GM12878 (cell line): ENCODE measurements around the gene MARF1. TPM values are rescaled to one million over a fixed set of nuclear protein-coding genes. Genes with fewer than 3 reads are reported as not detected.

Source experiments
- ATAC-seq: fragments of 200-7000 bp; cut with Tn5 transposase; 3 replicates; pipeline ENCODE4 v1.9.1; 2020; ENCODE audit warnings: mild to moderate bottlenecking, moderate library complexity
- BruUV-seq: library from RNA; stranded (reverse); fragments of 400-500 nt; replicated peaks from 2 replicates; lab custom pipeline; 2021; lab: Mats Ljungman, UMichigan
- CTCF ChIA-PET: fragments of 300-600 bp; sonication (Branson Sonifier 250); formaldehyde crosslinking; extraction: SDS; loops from one replicate; lab custom pipeline; 2021; ENCODE audit warnings: inconsistent platforms; lab: Yijun Ruan, JAX
- POLR2A ChIA-PET: fragments of 350-600 bp; formaldehyde crosslinking; extraction: SDS; loops from one replicate; lab custom pipeline; 2021; ENCODE audit warnings: inconsistent platforms; lab: Charles Lee
- RAD21 ChIA-PET: fragments of 300-600 bp; sonication (Branson Sonifier 250); formaldehyde crosslinking; loops from one replicate; lab custom pipeline; 2023; ENCODE audit warnings: antibody characterized with exemption; ENCODE audit not compliant: unreplicated experiment; lab: Charles Lee
- SMC1A ChIA-PET: fragments of 300-600 bp; sonication (Branson Sonifier 250); formaldehyde crosslinking; loops from one replicate; lab custom pipeline; 2023; ENCODE audit not compliant: unreplicated experiment, uncharacterized antibody; lab: Charles Lee
- DNase-seq: peaks from one replicate; pipeline ENCODE4 v3.0.0-alpha.2; 2011; ENCODE audit warnings: low read depth, low spot score
- FAIRE-seq: peaks from 3 replicates; lab custom pipeline; 2011; peaks lifted over from hg19 to GRCh38; lab: Jason Lieb, UNC
- H2AFZ ChIP-seq: 2 replicates; pipeline ENCODE4 v1.6.0; 2011; ENCODE audit warnings: low read depth, low read length, control low read depth; ENCODE audit not compliant: control insufficient read depth
- H3K27ac ChIP-seq: 2 replicates; pipeline ENCODE4 v1.5.1; 2011; ENCODE audit warnings: control low read depth; ENCODE audit not compliant: control insufficient read depth, insufficient read depth
- H3K27me3 ChIP-seq, 2 experiments: replicated peaks in 1 of 2; 2 replicates each; pipeline versions ENCODE4 v1.6.0 to v1.6.1; 2011; ENCODE audit warnings: low read length in 1 of 2; ENCODE audit not compliant: control insufficient read depth in 2 of 2, insufficient read depth in 2 of 2
- H3K36me3 ChIP-seq, 2 experiments: 2 replicates each; pipeline ENCODE4 v1.5.1; 2011; ENCODE audit warnings: low read length in 1 of 2; ENCODE audit not compliant: control insufficient read depth in 2 of 2, insufficient read depth in 2 of 2
- H3K4me1 ChIP-seq: 2 replicates; pipeline ENCODE4 v1.6.1; 2011; ENCODE audit warnings: mild to moderate bottlenecking, low read length, moderate library complexity, mixed read lengths; ENCODE audit not compliant: control insufficient read depth, insufficient read depth
- H3K4me2 ChIP-seq: 2 replicates; pipeline ENCODE4 v1.6.0; 2011; ENCODE audit warnings: control low read depth; ENCODE audit not compliant: control insufficient read depth, insufficient read depth
- H3K4me3 ChIP-seq: fragments of 200-600 bp; sonication (generic); 2 replicates; pipeline ENCODE4 v1.5.1; 2016
- H3K79me2 ChIP-seq: 2 replicates; pipeline ENCODE4 v1.6.0; 2011; ENCODE audit warnings: low read length; ENCODE audit not compliant: control insufficient read depth, insufficient read depth
- H3K9ac ChIP-seq: 2 replicates; pipeline ENCODE4 v1.8.0; 2011; ENCODE audit warnings: low read length, control low read depth, mixed read lengths; ENCODE audit not compliant: control insufficient read depth, insufficient read depth
- H3K9me3 ChIP-seq: replicated peaks from 3 replicates; pipeline ENCODE4 v1.5.1; 2011; ENCODE audit warnings: mild to moderate bottlenecking, low read length; ENCODE audit not compliant: control insufficient read depth, insufficient read depth
- H4K20me1 ChIP-seq: 2 replicates; pipeline ENCODE4 v1.6.0; 2011; ENCODE audit not compliant: control insufficient read depth, insufficient read depth
- CREB1 ChIP-seq: IDR thresholded peaks from 2 replicates; pipeline ENCODE4 v1.6.1; 2012; ENCODE audit warnings: low read depth, mild to moderate bottlenecking, inconsistent platforms
- HDGF ChIP-seq: fragments of 450-650 bp; IDR thresholded peaks from 2 replicates; pipeline ENCODE4 v1.6.1; 2016; ENCODE audit warnings: antibody characterized with exemption
- NRF1 ChIP-seq: conservative IDR thresholded peaks from 2 replicates; pipeline ENCODE4 v1.6.1; 2011; ENCODE audit warnings: mild to moderate bottlenecking, low read depth, low read length, improper control_type of control experiment
- WGBS: methylation state at CpG from one replicate; pipeline ENCODE4 v1.1.6; 2016; ENCODE audit warnings: low lambda C conversion rate; ENCODE audit not compliant: insufficient replicate concordance, insufficient coverage; ENCODE audit errors: missing lambda C conversion rate; 5-methylcytosine and 5-hydroxymethylcytosine counted together
- in situ Hi-C: fragments of 300-500 bp; cut with MboI; formaldehyde crosslinking; loops from 9 replicates; pipeline ENCODE4 v1.14.3; 2018; ENCODE audit warnings: mixed read lengths
- intact Hi-C: fragments of 100-400 bp; cut with micrococcal nuclease; formaldehyde crosslinking; loops from one replicate; pipeline ENCODE4 v1.14.2; 2022; ENCODE audit not compliant: unreplicated experiment
- polyA plus RNA-seq, 11 experiments: library from polyadenylated mRNA; depleted of rRNA in 4 of 11; unstranded in 6 of 11; stranded (reverse) in 5 of 11; fragments of >200 nt; fragmentation: Nextera tagmentation in 4 of 11; fragmentation: Illumina TruSeq in 1 of 11; extraction: Ambion mirVana in 4 of 11; extraction: Trizol in 1 of 11; gene quantifications; 1 replicate in 1 of 11; 2 replicates in 10 of 11; pipeline versions ENCODE4 v1.2.1 to v1.2.3, GENCODE V29; 2011 to 2016; ENCODE audit warnings: inconsistent platforms in 2 of 11, missing spikeins in 2 of 11, low read depth in 1 of 11
- total RNA-seq, 4 experiments: library from RNA; depleted of rRNA in 3 of 4; stranded (reverse); fragments of >200 nt in 3 of 4; fragmentation: Illumina TruSeq in 1 of 4; extraction: Trizol in 1 of 4; gene quantifications; 2 replicates each; pipeline versions ENCODE4 v1.2.1 to v1.2.3, GENCODE V29; 2013 to 2021
- TF ChIP-seq, protein P1 (sequence below): fragments of 450-650 bp; IDR thresholded peaks from 2 replicates; pipeline ENCODE4 v1.6.1; 2016; ENCODE audit warnings: mild to moderate bottlenecking, moderate library complexity, borderline replicate concordance

The MARF1 gene
- total and polyA plus RNA-seq, 10 of the 15 experiments (the other 5 are each of a cell fraction or from before 2014, with no cell fraction given), result 4.5 to 40.1 (median 14.0) TPM

GRCh38 chr16:15691046-15691445 is 48.1 kb upstream of the MARF1 start:
- Histone ChIP-seq H3K4me1 (no peaks in the 10 kb centered on the region), H3K9me3 (no peaks in the 10 kb centered on the region), H3K9ac (no peak overlapping the region), H3K79me2 (no peaks in the 10 kb centered on the region), H3K4me3 (no peak overlapping the region), H3K4me2 (no peak overlapping the region), H4K20me1 (no peaks in the 10 kb centered on the region), H3K36me3 (peaks cover 29 to 65% of the 10 kb centered on the region in 2 experiments), H3K27me3 (no peaks in the 10 kb centered on the region), H2AFZ (no peak overlapping the region), H3K27ac (no peak overlapping the region)
- TF ChIP-seq NRF1 (no peak), CREB1 (no peak), HDGF (no peak)
- TF ChIP-seq, protein P1, sequence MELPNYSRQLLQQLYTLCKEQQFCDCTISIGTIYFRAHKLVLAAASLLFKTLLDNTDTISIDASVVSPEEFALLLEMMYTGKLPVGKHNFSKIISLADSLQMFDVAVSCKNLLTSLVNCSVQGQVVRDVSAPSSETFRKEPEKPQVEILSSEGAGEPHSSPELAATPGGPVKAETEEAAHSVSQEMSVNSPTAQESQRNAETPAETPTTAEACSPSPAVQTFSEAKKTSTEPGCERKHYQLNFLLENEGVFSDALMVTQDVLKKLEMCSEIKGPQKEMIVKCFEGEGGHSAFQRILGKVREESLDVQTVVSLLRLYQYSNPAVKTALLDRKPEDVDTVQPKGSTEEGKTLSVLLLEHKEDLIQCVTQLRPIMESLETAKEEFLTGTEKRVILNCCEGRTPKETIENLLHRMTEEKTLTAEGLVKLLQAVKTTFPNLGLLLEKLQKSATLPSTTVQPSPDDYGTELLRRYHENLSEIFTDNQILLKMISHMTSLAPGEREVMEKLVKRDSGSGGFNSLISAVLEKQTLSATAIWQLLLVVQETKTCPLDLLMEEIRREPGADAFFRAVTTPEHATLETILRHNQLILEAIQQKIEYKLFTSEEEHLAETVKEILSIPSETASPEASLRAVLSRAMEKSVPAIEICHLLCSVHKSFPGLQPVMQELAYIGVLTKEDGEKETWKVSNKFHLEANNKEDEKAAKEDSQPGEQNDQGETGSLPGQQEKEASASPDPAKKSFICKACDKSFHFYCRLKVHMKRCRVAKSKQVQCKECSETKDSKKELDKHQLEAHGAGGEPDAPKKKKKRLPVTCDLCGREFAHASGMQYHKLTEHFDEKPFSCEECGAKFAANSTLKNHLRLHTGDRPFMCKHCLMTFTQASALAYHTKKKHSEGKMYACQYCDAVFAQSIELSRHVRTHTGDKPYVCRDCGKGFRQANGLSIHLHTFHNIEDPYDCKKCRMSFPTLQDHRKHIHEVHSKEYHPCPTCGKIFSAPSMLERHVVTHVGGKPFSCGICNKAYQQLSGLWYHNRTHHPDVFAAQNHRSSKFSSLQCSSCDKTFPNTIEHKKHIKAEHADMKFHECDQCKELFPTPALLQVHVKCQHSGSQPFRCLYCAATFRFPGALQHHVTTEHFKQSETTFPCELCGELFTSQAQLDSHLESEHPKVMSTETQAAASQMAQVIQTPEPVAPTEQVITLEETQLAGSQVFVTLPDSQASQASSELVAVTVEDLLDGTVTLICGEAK, result no peak
- CTCF ChIA-PET, result interaction anchor here (1.0 kb wide), 1 partner anchor 10 kb away, joined by 3 read pairs; no protein-coding TSS in a partner anchor
- 95% methylated on average over 10 of the region's 10 CpGs for WGBS
- intact Hi-C loops (no loop called here), in situ Hi-C loops (no loop called here)
- RAD21 ChIA-PET, result no interaction called here
- FAIRE-seq (no peak), ATAC-seq (no peak), DNase-seq (no peak)
- BruUV-seq, result no TSS peak
- SMC1A ChIA-PET, result no interaction called here
- POLR2A ChIA-PET, result interaction anchor here (0.8 kb wide), 1 partner anchor 38 kb away, joined by 5 read pairs; no protein-coding TSS in a partner anchor
